Ovary (tissue), 3 donors: Measurements from ENCODE around the gene BNC2.
"Not testable (repeated sequence)": the region's sequence is repeated elsewhere in the genome, so short reads cannot be mapped to it uniquely, and the experiment has no call there.

Experiments
- CTCF ChIP-seq, 3 donors: fragments of 450-650 bp in 2 of 3; fragments of 200-600 bp in 1 of 3; IDR thresholded peaks; one replicate each; pipeline versions ENCODE4 v1.5.1 to v1.8.0; 2016 to 2022; ENCODE audit warnings: antibody characterized with exemption in 3 of 3, mild to moderate bottlenecking in 1 of 3
- EP300 ChIP-seq: sonication (generic); formaldehyde crosslinking; IDR thresholded peaks from one replicate; pipeline ENCODE4 v1.6.1; 2017; ENCODE audit warnings: antibody characterized with exemption
- donor health status: DM: no; HTN: no; CAD: no.

DNA sequence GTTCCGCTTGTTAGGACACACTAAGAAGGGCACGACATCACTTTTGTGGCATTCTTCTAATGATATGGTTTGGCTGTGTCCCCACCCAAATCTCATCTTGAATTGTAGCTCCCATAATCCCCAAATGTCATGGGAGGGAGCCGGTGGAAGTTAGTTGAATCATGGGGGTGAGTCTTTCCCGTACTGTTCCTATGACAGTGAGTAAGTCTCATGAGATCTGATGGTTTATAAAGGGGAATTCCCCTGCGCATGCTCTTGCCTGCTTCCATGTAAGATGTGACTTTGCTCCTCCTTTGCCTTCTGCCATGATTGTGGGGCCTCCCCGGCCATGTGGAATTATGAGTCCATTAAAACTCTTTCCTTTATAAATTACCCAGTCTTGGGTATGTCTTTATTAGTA is 431.6 kb downstream of the BNC2 start:
- TF ChIP-seq CTCF (IDR thresholded peaks at IDR 0.05); EP300: not testable (repeated sequence)
